Measurements from ENCODE around the gene GSG1L2.

GSG1L2 gene

GRCh38 chr17:9824797-9825338, 3.0 kb upstream of the GSG1L2 start:
- DNase-seq: no peak

DNA sequence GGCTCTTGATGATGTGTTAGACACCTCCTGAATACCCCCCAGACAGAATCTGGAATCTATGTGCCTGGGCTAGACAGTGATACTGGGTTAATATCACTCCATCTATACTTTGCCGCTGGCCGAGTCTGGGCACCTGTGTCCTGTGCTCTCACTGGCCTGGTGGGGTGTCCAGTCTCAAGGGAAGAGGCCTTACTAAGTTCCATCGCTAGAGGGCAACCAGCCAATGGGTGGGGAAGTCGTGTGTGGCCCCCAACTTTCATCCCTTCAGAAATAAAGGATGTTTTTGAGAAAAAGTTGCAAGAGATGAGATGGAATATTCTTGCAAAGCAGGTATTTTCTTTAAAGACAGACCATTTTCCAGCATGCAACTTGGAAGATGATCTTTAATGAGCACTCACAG, 2.2 kb upstream of the GSG1L2 start:
- DNase-seq: no peak

DNA sequence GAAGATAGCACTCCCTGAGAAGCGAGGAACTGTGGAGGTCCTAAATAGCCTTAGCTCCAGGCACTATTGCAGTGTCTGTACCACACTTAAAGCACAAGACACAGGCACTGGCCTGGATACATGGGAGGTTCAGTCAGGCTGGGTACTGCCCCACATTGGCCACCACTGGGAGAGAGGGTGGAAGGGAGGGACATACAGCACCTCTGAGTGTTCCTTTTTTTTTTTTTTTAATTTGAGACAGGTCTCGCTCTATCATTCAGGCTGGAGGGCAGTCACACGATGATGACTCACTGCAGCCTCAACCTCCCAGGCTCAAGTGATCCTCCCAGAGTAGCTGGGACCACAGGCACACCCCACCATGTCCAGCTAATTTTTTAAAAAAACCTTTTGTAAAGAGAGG, 1.4 kb downstream of the GSG1L2 start:
- DNase-seq: no peak

DNA sequence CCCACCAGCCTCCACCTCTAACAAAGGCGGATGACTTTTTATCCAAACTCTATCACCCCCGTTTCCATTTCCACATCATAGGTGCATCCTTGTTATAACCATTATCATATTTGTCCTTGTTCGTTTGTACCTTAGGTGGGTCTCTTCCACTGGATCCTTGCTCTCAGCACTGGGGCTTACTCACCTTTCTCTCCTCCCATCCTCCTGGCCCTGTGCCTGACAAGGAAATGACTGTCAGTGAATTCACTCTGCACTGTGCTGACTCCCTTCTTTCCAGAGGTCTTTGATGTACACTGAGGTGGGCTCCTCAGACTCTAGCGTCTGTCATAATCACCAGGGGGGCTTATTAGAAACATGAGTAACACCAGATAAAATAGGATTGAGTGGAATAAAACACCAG, 3.1 kb downstream of the GSG1L2 start:
- no peak for DNase-seq

DNA sequence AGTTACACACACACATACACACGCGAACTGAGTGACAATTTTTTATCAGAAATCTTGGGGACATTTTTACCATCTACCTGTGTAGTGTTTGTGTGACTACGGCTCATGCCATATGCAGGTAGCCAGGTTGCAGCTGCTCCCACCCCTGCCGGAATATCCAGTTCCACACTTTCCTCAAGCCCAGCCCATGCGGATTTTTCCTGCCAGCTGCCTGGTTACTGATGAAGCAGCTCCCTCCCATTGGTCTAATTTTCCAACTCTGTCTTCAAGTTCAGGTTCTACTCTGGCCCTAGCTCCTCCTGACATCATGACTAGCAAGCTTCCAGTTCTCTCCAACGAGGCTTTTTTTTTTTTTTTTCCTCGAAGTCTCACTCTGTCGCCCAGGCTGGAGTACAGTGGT, 4.8 kb downstream of the GSG1L2 start:
- DNase-seq: no peak

DNA sequence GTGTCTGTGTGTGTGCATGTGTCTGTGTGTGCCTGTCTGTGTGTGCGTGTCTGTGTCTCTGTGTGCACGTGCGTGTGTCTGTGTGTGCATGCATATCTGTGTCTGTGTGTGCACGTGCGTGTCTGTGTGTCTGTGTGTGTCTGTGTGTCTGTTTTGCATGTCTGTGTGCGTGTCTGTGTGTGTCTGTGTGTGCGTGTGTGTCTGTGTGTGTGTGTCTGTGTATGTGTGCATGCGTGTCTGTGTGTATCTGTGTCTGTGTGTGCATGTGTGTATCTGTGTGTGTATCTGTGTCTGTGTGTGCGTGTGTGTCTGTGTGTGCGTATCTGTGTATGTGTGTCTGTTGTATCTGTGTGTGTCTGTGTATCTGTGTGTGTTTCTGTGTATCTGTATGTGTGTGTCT, 5.4 kb downstream of the GSG1L2 start:
- DNase-seq: no peak

DNA sequence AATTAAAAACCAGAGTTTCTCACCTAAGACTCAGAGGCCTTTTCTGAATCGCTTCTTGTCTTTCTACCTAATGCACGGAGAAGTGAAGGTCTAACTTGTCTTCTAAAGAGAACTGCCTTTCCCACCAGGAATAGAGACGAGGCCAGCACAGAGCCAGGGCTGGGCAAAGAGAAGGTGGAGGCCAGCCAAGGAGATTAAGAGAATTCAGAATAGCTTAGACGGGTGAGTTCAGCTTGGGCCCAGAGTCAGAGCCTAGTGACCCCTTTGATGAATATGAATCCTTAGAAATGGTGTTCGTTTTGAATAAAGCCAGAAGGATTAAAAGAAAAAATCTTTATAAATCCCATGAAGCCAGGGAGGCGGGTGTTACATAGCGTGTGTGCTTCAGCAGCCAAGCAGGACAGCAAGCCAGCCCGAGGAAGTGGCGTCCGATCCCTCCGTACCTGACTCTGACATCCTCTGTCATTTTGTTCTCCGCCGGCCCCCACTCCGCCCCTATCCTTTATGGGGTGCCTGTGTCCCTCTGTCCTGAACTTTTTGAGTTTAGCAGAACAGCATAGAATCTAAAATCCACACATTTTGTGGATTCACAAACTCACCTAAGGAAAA, 7.4 kb downstream of the GSG1L2 start:
- DNase-seq: no peak

GRCh38 chr17:9813166-9813565, 8.7 kb downstream of the GSG1L2 start:
- no peak for DNase-seq

DNA sequence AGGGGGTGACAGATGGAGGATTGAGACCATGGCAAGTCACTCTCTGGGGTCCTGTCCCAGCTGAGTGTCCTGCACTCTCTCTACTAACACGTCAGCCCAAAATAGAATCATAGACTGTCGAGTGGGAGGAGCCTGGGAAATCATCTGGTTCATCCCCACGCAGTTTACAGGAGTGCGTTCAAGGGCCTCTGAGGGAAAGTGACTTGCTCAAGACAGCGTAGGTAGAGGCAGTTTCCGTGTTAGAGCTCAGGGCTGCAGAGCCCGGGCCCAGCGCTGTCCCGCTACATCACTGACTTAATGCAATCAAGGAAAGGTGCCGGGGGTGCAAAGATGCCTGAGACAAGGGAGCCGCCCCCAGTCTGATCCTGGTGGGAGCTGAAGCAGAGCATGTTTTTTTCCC, 10.3 kb downstream of the GSG1L2 start:
- no peak for DNase-seq

DNA sequence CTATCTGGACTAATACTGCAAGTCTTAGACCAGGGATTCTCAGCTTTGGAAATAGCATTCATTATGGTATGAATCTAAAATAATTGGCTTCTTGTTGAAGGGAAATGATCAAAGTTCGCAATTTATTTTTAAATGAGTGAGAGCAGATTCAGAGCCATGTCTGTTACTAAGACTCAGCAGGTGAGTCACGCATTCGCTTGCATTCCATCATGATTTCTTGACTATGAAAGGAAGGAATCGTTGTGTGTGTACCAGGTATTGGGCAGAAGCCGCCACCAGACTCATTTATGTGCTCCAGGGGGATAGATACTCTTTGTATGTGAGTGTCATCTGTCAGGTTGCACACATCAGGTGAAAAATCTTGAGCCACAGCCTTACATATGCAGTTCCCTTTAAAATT, 10.8 kb downstream of the GSG1L2 start:
- DNase-seq: no peak

DNA sequence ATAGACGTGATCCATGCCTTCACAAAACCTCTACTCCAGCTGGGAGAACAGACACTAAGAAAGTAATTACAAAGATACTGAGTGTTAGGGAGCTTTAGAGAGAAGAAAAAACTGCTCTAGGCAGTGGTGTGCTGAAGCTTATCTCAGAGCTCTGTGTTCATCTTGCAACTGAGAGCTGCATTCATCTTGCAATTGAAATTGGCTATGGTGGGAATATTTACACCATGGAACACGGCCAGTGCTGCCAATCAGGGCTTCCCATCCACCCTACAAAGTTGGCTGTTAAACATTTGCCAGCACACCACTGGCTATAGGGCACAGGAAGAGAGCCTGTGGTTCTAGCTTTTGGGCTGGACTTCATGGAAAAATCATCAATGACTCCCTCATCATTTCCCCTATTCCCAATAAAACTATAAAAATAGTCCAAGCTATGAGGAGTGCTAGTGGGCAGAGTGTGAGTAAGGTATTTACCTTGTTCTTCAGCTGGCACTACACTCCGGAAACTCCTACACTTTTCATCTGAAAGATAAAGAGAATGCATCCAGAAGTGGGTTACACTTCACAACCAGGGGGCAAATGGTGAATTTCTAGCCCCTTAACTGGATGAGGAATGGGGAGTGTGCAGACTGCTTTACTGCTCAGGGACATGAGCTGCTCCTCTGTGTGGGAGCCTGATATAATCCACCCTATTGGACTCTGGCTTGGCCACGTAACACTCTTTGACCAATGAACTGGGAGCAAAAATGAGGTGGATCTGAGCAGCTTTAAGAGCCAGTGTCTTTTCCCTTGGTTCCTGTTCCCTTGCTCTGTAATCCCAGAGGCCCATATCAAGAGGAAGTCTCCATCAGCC, 11.6 kb downstream of the GSG1L2 start:
- no peak for DNase-seq

- DNase-seq: no peak
These were observed 12.5 kb downstream of the GSG1L2 start for GRCh38 chr17:9809409-9809808.

DNA sequence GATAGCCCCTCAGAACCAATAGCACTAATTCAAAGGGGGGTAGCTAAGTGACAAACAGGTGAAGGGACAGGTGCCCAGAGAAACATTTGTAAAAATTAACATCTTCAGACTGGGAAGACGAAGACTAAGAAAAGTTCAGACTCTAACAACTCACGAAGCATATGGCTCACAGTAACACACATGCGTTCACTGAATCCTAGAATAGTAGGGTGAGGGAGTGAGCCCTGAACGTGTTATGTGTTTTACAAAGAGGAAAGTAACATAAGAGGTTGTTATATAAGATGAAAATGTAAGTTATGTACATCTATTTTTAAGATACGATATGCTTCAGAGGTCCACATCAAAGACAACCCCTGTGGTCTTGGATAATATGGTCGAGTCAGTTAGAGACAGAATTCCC, 15.2 kb downstream of the GSG1L2 start:
- DNase-seq: no peak

DNA sequence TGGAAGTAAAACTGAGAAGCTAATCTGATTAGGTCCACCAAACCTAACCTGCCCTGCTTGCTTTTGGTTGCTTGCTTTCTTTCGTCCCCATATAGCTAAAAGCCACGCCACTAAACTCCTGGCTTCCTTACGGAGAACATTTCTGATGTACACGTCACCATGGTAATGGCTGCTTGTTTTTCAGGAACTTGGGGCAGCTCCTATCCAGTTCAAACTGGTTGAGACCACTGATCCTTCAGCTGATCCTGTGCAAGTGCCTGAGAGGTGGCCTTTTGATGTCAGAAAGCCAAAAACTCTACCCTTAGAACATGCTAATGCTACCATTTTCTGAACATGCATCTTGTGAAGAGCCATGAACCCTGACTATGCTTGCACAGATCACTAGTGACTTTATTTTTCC, 16.1 kb downstream of the GSG1L2 start:
- no peak for DNase-seq

DNA sequence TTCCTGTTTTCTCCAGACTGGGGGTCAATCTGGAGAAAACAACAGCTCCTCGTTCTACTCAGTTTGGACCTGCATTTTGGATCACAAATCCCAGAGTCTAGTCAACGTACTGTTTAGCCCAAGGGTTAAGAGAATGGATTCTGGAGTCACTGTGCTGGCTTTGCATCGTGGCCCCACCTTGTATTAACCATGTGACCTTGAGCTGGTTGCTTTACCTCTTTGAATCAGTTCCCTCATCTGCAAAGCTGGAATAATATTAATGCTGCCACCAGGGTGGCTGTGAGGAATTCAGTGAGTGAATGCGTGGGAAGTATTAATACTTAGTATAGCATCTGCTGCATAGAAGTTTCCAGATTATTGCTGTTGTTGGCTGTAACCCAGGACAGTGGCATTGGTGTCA, 19.2 kb downstream of the GSG1L2 start:
- DNase-seq: no peak

GRCh38 chr17:9802294-9802693, 19.6 kb downstream of the GSG1L2 start:
- DNase-seq: no peak

DNA sequence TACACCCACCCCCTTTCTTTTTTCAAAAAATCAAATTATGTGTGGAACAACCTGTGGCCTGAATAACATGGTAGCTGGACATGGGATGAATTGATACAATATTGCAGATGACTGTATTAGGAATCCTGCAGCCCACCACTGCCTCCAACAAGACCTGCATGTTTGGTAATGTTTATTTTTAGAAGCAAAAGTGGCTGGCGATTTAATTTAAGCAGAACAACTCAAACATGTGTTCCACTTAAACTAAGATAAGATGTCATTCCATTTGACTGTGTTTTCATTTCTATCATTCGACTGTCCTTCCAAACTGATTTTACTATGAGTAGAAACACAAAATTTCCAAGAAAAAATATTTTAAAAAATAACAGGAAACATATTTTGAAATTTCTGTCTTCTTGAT, 20.4 kb downstream of the GSG1L2 start:
- DNase-seq: no peak

DNA sequence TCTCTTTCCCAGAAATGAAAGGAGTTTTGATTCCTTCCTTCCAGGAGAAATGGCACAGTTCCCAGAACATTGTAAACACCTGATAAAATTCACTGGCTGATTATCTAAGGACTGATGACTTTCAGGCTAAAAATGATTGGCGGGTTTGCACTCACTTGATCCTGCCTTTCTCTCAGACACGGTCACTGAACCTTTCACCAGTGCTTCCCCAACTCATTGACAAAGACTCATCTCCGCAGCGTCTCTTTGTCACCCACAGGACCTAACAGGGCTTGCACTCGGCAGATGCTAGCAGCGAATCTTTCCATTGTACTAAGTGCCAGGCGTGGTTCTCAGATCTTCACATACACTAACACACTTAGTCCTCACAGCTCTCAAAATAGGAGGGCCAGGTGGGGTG, 23.2 kb downstream of the GSG1L2 start:
- DNase-seq: no peak

- no peak for DNase-seq
These were observed 23.9 kb downstream of the GSG1L2 start for GRCh38 chr17:9798008-9798407.

- no peak for DNase-seq
These were observed 29.6 kb downstream of the GSG1L2 start for GRCh38 chr17:9792181-9792840.

DNA sequence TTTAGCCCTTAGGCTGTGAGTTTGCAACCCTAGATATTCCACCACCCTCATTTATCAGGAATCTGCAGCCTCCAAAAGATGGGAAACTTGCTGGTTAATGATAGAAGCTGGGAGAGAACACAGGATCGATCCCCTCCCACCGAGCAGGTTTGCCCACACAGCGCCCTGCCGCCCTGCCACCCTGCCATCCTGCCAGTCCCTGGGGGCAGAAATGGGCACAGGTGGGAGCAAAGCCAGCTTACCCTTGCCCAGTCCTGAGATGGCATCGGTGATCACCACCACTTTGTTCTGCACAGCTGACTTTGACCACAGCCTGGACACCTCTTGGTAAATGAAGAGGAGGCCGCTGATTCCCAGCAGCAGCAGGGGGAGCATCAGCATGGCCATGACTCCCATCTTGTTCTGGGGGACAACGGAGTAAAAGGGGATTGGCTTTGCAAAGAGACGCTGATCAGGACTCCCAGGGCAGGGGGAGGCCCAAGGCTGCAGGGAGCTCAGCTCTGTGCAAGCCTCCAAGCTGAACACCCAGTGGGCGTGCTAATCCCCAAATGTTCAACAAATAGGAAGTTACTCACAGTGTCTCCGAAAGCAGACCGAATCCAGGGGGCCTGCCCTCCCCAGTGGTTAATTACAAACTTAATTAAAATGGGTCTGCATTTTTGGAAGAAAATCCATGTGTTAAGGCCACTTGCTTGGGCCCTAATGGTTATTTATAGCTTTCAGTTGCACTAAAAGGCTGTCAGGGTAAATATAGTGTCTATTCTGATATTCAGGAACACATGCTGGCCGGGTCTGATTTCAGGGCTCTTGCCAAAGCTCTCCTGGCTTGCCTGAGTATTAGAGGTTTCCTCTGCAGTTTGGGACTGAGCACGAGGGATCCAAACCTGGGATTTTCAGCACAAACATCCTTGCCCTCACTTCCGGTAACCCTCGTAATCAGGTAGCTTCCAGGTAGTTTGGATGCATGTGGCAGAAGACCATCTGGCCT, 30.7 kb downstream of the GSG1L2 start, which contains the start of gene DHRS7C:
DHRS7C (minus strand) TSS at position 704 of the 988 bp plus-strand sequence; CDS start at position 396, 308 bp downstream.
- DNase-seq: no peak

DNA sequence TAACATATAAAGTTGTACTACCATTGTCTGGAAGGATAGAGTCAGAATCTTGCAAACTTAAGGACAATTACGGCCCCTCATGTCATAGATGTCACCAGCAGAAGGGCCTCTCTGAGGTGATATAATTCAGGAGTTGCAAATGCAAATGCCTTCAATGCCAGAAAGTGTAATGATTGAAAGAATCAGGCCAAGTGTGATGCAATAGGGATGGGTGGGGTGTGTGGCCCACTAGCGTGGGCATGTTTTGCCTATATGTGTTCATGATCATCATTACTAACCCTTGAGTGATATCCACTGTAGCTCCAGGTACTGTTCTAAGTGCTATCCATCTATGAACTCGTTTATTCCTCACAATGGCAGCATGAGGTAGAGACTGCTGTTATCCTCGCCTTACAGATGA, 31.6 kb downstream of the GSG1L2 start:
- no peak for DNase-seq

DNA sequence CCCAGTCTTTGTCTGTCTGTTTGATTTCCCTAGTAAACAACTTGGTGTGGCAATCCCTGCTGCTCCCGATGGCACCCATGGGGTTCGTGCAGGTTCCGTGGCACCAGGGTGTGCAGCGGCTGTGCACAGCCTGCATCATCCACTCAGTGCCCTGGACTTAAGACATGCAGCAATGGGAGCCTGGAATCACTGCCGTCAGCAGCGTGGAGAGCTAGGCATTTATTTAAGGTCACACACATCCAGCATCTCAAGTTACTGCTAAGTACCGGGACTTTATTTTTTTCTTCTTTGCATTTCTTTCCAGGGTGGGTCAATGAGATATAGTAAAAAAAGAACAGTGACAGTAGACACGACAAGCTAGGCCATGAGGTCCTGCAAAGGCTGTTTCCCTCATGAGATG, 33.3 kb downstream of the GSG1L2 start:
- no peak for DNase-seq
